IMR-90 (cell line): ENCODE measurements around the gene KLF1. TPM values are rescaled to one million over a fixed set of nuclear protein-coding genes. Genes with fewer than 3 reads are reported as not detected.

Experiments
- ATAC-seq: fragments of 200-7000 bp; cut with Tn5 transposase; 2 replicates; pipeline ENCODE4 v1.9.1; 2020; ENCODE audit warnings: low read depth, mild to moderate bottlenecking, moderate library complexity
- BruUV-seq: library from RNA; stranded (reverse); fragments of 400-500 nt; replicated peaks from 2 replicates; lab custom pipeline; 2021; lab: Mats Ljungman, UMichigan
- CTCF ChIA-PET: fragments of 300-600 bp; formaldehyde crosslinking; extraction: SDS; loops from one replicate; lab custom pipeline; 2021; ENCODE audit warnings: antibody characterized with exemption; lab: Yijun Ruan, JAX
- POLR2A ChIA-PET: fragments of 300-600 bp; sonication (Branson Sonifier 250); formaldehyde crosslinking; loops from one replicate; lab custom pipeline; 2022; ENCODE audit warnings: antibody characterized with exemption; ENCODE audit not compliant: unreplicated experiment; lab: Charles Lee
- DNase-seq: peaks from one replicate; pipeline ENCODE4 v3.0.0; 2013
- H2AFZ ChIP-seq: replicated peaks from 2 replicates; pipeline ENCODE3; 2013; ENCODE audit warnings: low read length, mild to moderate bottlenecking; ENCODE audit not compliant: poor library complexity
- H2AK5ac ChIP-seq: 2 replicates; pipeline ENCODE4 v1.6.1; 2013; ENCODE audit warnings: low read depth, low read length, inconsistent platforms
- H2AK9ac ChIP-seq: replicated peaks from 2 replicates; pipeline ENCODE3; 2013; ENCODE audit warnings: mild to moderate bottlenecking, low read depth, low read length, moderate library complexity; ENCODE audit not compliant: poor library complexity
- H2BK120ac ChIP-seq: 2 replicates; pipeline ENCODE4 v1.6.1; 2013; ENCODE audit warnings: low read depth, low read length, inconsistent platforms
- H2BK15ac ChIP-seq: 3 replicates; pipeline ENCODE4 v1.6.1; 2013; ENCODE audit warnings: low read depth, low read length, inconsistent platforms
- H2BK20ac ChIP-seq: 2 replicates; pipeline ENCODE4 v1.6.1; 2013; ENCODE audit warnings: low read depth, mild to moderate bottlenecking, inconsistent platforms, low read length, moderate library complexity
- H2BK5ac ChIP-seq: 2 replicates; pipeline ENCODE4 v1.6.1; 2013; ENCODE audit warnings: mild to moderate bottlenecking, low read depth, low read length, inconsistent platforms; ENCODE audit not compliant: poor library complexity, severe bottlenecking
- H3K14ac ChIP-seq: replicated peaks from 2 replicates; pipeline ENCODE4 v1.6.1; 2013; ENCODE audit warnings: low read depth, low read length, inconsistent platforms
- H3K18ac ChIP-seq: 2 replicates; pipeline ENCODE4 v1.6.1; 2013; ENCODE audit warnings: low read depth, low read length, control low read depth
- H3K23ac ChIP-seq: 2 replicates; pipeline ENCODE4 v1.6.1; 2013; ENCODE audit warnings: low read depth, low read length, inconsistent platforms
- H3K27ac ChIP-seq: 2 replicates; pipeline ENCODE4 v1.5.1; 2013; ENCODE audit warnings: mild to moderate bottlenecking, control low read depth, low read length; ENCODE audit not compliant: insufficient read depth
- H3K27me3 ChIP-seq: 2 replicates; pipeline ENCODE4 v1.6.1; 2013; ENCODE audit warnings: low read length; ENCODE audit not compliant: control insufficient read depth, insufficient read depth
- H3K36me3 ChIP-seq: 2 replicates; pipeline ENCODE4 v1.6.1; 2013; ENCODE audit warnings: low read length, mixed read lengths; ENCODE audit not compliant: control insufficient read depth, insufficient read depth
- H3K4ac ChIP-seq: 2 replicates; pipeline ENCODE4 v1.6.1; 2013; ENCODE audit warnings: low read depth, low read length, inconsistent platforms
- H3K4me1 ChIP-seq: 2 replicates; pipeline ENCODE4 v1.6.1; 2013; ENCODE audit warnings: low read length, mixed read lengths; ENCODE audit not compliant: control insufficient read depth, insufficient read depth
- H3K4me2 ChIP-seq: 2 replicates; pipeline ENCODE4 v1.6.1; 2013; ENCODE audit warnings: low read depth, mild to moderate bottlenecking, control low read depth, low read length, moderate library complexity
- H3K4me3 ChIP-seq: 2 replicates; pipeline ENCODE4 v1.5.1; 2013; ENCODE audit warnings: low read depth, mild to moderate bottlenecking, control low read depth, low read length, moderate library complexity; ENCODE audit not compliant: insufficient read depth
- H3K56ac ChIP-seq: 2 replicates; pipeline ENCODE4 v1.6.1; 2013; ENCODE audit warnings: low read length, inconsistent platforms; ENCODE audit not compliant: insufficient read depth; ENCODE audit errors: extremely low read depth
- H3K79me1 ChIP-seq, 2 experiments: 2 replicates each; pipeline ENCODE4 v1.6.1; 2013; ENCODE audit warnings: low read length in 2 of 2, inconsistent platforms in 1 of 2, low read depth in 1 of 2
- H3K9ac ChIP-seq: 2 replicates; pipeline ENCODE4 v1.6.1; 2013; ENCODE audit warnings: low read depth, low read length, control low read depth
- H3K9me1 ChIP-seq: 2 replicates; pipeline ENCODE4 v1.6.1; 2013; ENCODE audit warnings: low read length, inconsistent platforms; ENCODE audit not compliant: insufficient read depth
- H3K9me3 ChIP-seq: 2 replicates; pipeline ENCODE4 v1.6.1; 2013; ENCODE audit warnings: low read length; ENCODE audit not compliant: control insufficient read depth, insufficient read depth
- H4K20me1 ChIP-seq: 2 replicates; pipeline ENCODE4 v1.6.1; 2013; ENCODE audit warnings: low read length, inconsistent platforms; ENCODE audit not compliant: insufficient read depth
- H4K5ac ChIP-seq: 2 replicates; pipeline ENCODE4 v1.6.1; 2013; ENCODE audit warnings: mild to moderate bottlenecking, low read depth, low read length, control low read depth
- H4K8ac ChIP-seq, 2 experiments: 2 replicates each; pipeline ENCODE4 v1.6.1; 2013; ENCODE audit warnings: low read depth in 2 of 2, low read length in 2 of 2, control low read depth in 1 of 2, inconsistent platforms in 1 of 2
- H4K91ac ChIP-seq: 2 replicates; pipeline ENCODE4 v1.6.1; 2013; ENCODE audit warnings: low read depth, low read length, inconsistent platforms; ENCODE audit not compliant: insufficient read depth
- BHLHE40 ChIP-seq: fragments of 150-350 bp; IDR thresholded peaks from 2 replicates; pipeline ENCODE4 v1.6.1; 2016; ENCODE audit warnings: mild to moderate bottlenecking, low read depth, low read length
- CTCF ChIP-seq: conservative IDR thresholded peaks from 2 replicates; pipeline ENCODE4 v1.5.1; 2012; ENCODE audit warnings: mild to moderate bottlenecking, low read depth, low read length, improper control_type of control experiment
- MAZ ChIP-seq: IDR thresholded peaks from 2 replicates; pipeline ENCODE4 v1.6.1; 2012; ENCODE audit warnings: low read depth, mild to moderate bottlenecking, low read length, improper control_type of control experiment, moderate library complexity, borderline replicate concordance
- MXI1 ChIP-seq: IDR thresholded peaks from 2 replicates; pipeline ENCODE4 v1.6.1; 2012; ENCODE audit warnings: low read depth, mild to moderate bottlenecking, low read length, moderate library complexity, borderline replicate concordance
- NFE2L2 ChIP-seq: fragments of 150-350 bp; IDR thresholded peaks from 2 replicates; pipeline ENCODE4 v1.6.1; 2016; ENCODE audit warnings: low read depth, mild to moderate bottlenecking, low read length
- RAD21 ChIP-seq: IDR thresholded peaks from 2 replicates; pipeline ENCODE4 v1.6.1; 2012; ENCODE audit warnings: low read length, improper control_type of control experiment
- SMC3 ChIP-seq: fragments of 150-350 bp; IDR thresholded peaks from 2 replicates; pipeline ENCODE4 v1.6.1; 2016; ENCODE audit warnings: low read depth, mild to moderate bottlenecking, antibody characterized with exemption, low read length, moderate library complexity
- USF2 ChIP-seq: fragments of 150-350 bp; IDR thresholded peaks from 2 replicates; pipeline ENCODE4 v1.6.1; 2017; ENCODE audit warnings: mild to moderate bottlenecking, antibody characterized with exemption, low read length, low read depth
- WGBS, 2 experiments: methylation state at CpG; one replicate each; pipeline versions ENCODE4 v1.1.5 to v1.1.7; 2013; ENCODE audit warnings: missing lambda C conversion rate in 2 of 2; ENCODE audit not compliant: insufficient read length in 1 of 2; ENCODE audit errors: extremely low coverage in 2 of 2; 5-methylcytosine and 5-hydroxymethylcytosine counted together
- dilution Hi-C: fragments of 300-500 bp; cut with HindIII; formaldehyde crosslinking; loops from one replicate; pipeline ENCODE4 v1.14.3; 2018; ENCODE audit warnings: low sequenced_read_pairs; ENCODE audit not compliant: unreplicated experiment
- in situ Hi-C: fragments of 300-500 bp; cut with MboI; formaldehyde crosslinking; loops from 3 replicates; pipeline ENCODE4 v1.14.3; 2019; ENCODE audit warnings: low sequenced_read_pairs, inconsistent platforms, mixed read lengths
- intact Hi-C: fragments of 100-400 bp; cut with micrococcal nuclease; formaldehyde crosslinking; loops from 2 replicates; pipeline ENCODE4 v1.10.0; 2022
- polyA plus RNA-seq, 3 experiments: library from polyadenylated mRNA; depleted of rRNA; stranded (reverse); fragments of >200 nt; gene quantifications; 2 replicates each; pipeline ENCODE4 v1.2.3, GENCODE V29; 2012; ENCODE audit warnings: low replicate concordance in 1 of 3
- total RNA-seq: library from RNA; depleted of rRNA; stranded (reverse); fragments of >200 nt; gene quantifications from 2 replicates; pipeline ENCODE4 v1.2.3, GENCODE V29; 2012

KLF1 gene
- total and polyA plus RNA-seq, 2 of the 4 experiments (the other 2 are of a cell fraction), result not detected

DNA sequence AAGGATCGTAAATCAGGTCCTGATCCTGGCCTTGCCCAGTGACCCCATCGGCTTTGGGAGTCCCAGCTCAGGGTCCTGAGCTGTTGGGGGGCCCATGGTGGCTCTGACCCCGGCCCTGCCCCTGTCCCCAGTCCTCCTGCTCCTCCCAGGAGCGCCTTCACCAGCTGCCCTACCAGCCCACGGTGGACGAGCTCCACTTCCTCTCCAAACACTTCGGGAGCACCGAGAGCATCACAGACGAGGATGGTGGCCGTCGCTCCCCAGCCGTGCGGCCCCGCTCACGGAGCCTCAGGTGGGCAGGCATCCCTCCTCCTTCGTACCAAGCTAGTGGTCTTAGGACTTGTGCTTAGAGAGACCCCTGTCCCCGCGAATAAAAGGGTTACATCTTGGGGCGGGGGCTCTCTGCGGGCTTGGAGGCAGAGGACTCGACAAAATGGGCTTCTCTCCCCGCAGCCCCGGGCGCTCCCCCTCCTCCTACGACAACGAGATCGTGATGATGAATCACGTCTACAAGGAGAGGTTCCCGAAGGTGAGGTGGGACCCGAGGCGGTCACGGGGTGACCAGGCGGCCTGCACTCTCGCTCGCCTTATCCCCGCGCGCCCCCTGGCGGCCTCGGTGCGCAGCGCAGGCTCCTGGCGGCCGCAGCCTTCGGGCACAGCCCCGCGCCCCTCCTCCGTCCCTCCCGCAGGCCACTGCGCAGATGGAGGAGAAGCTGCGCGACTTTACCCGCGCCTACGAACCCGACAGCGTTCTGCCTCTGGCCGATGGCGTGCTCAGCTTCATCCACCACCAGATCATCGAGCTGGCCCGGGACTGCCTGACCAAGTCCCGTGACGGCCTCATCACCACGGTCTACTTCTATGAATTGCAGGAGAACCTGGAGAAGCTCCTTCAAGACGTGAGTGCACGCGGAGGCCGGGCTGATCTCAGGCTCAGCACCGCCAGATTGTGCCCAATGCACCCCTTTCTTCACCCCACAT lies 39.6 kb downstream of the KLF1 start:
- no peak overlapping the region for H3K4ac ChIP-seq
- no peaks in the 10 kb centered on the region for H3K79me1 ChIP-seq
- 0 out of 2 replicates have a peak overlapping the region, but pooled peaks have one; percentile 4 for H3K14ac ChIP-seq
- no TSS peak for BruUV-seq
- 0 out of 2 replicates have a peak overlapping the region, but pooled peaks have one; percentile 19 for H3K9ac ChIP-seq
- TF ChIP-seq MXI1, result no peak
- TF ChIP-seq USF2, result peak; percentile 73
- TF ChIP-seq MAZ, result peak; percentile 87
- peak; percentile 36; the same call in 1 of the 2 replicates for TF ChIP-seq BHLHE40
- TF ChIP-seq SMC3, result peak; percentile 89
- TF ChIP-seq NFE2L2, result no peak
- peak; percentile 96 for TF ChIP-seq RAD21
- peak; percentile 98 for TF ChIP-seq CTCF
- in situ Hi-C loops (no loop called here), dilution Hi-C loops (no loop called here), intact Hi-C loops (loop anchor here (1.0 to 2.0 kb wide), 2 partner anchors 81 to 171 kb away; no protein-coding TSS in a partner anchor)
- H3K4me2 ChIP-seq, result peak overlapping the region; percentile 88
- H2AK5ac ChIP-seq, result no peak overlapping the region
- H3K4me1 ChIP-seq, result peaks cover 3% of the 10 kb centered on the region; the same call in 1 of the 2 replicates
- H3K18ac ChIP-seq, result no peak overlapping the region
- peak overlapping the region; percentile 21; the same call in 1 of the 2 replicates for H3K4me3 ChIP-seq
- no peak overlapping the region for H2BK5ac ChIP-seq
- 13% methylated on average over 33 of the region's 69 CpGs; no CpG with 5 or more reads in 1 of the 2 experiments for WGBS, 2 experiments
- H2AFZ ChIP-seq, result peak overlapping the region; percentile 96
- no peak overlapping the region for H2BK20ac ChIP-seq
- H3K56ac ChIP-seq, result no peak overlapping the region
- no peak overlapping the region for H3K23ac ChIP-seq
- no peak overlapping the region for H3K27ac ChIP-seq
- H2AK9ac ChIP-seq, result peak overlapping the region; percentile 33
- H3K9me1 ChIP-seq, result no peaks in the 10 kb centered on the region
- peak; percentile 100 for ATAC-seq
- peaks cover 10% of the 10 kb centered on the region; the same call in 1 of the 2 replicates for H3K27me3 ChIP-seq
- H3K9me3 ChIP-seq, result no peaks in the 10 kb centered on the region
- POLR2A ChIA-PET, result no interaction called here
- no peak overlapping the region for H4K5ac ChIP-seq
- CTCF ChIA-PET, result interaction anchor here (0.6 to 4.2 kb wide), 21 partner anchors 10 to 173 kb away, joined by 3 to 35 read pairs (median 5); partner anchors contain the start of genes PRDX2, RTBDN and THSD8
- DNase-seq, result peak; percentile 73
- H2BK120ac ChIP-seq, result no peak overlapping the region
- H2BK15ac ChIP-seq, result no peak overlapping the region
- no peaks in the 10 kb centered on the region for H3K36me3 ChIP-seq
- no peaks in the 10 kb centered on the region for H4K20me1 ChIP-seq
- peak overlapping the region in 1 of 2 experiments; percentile 54; a peak in 1 of 4 replicates for H4K8ac ChIP-seq
- no peak overlapping the region for H4K91ac ChIP-seq
